Mesenchymal stem cell (in vitro differentiated cells and primary cell): ENCODE results near the gene GPR158.

ENCODE experiments used
- DNase-seq: peaks from one replicate; pipeline ENCODE4 v3.0.0-alpha.2; 2013
- H2AFZ ChIP-seq: one replicate; pipeline ENCODE4 v1.6.1; 2013; ENCODE audit warnings: low read depth, mild to moderate bottlenecking, control low read depth, inconsistent platforms, low read length, moderate library complexity
- H2AK5ac ChIP-seq: 2 replicates; pipeline ENCODE4 v1.6.1; 2013; ENCODE audit warnings: low read length, moderate library complexity, mild to moderate bottlenecking, inconsistent platforms; ENCODE audit not compliant: severe bottlenecking
- H2BK120ac ChIP-seq: one replicate; pipeline ENCODE4 v1.6.1; 2013; ENCODE audit warnings: low read depth, mild to moderate bottlenecking, inconsistent platforms, low read length, moderate library complexity
- H2BK12ac ChIP-seq, 2 experiments: one replicate each; pipeline ENCODE4 v1.6.1; 2013; ENCODE audit warnings: inconsistent platforms in 2 of 2, low read length in 2 of 2, mild to moderate bottlenecking in 2 of 2, moderate library complexity in 2 of 2, control low read depth in 1 of 2
- H2BK15ac ChIP-seq: one replicate; pipeline ENCODE4 v1.6.1; 2013; ENCODE audit warnings: mild to moderate bottlenecking, low read depth, inconsistent platforms; ENCODE audit not compliant: poor library complexity, severe bottlenecking
- H2BK5ac ChIP-seq: 2 replicates; pipeline ENCODE4 v1.6.1; 2013; ENCODE audit warnings: low read depth, mild to moderate bottlenecking, low read length, control low read depth, inconsistent platforms; ENCODE audit not compliant: poor library complexity, severe bottlenecking
- H3K14ac ChIP-seq, 2 experiments: one replicate each; pipeline ENCODE4 v1.6.1; 2013; ENCODE audit warnings: inconsistent platforms in 2 of 2, low read length in 2 of 2, control low read depth in 1 of 2, mild to moderate bottlenecking in 1 of 2, moderate library complexity in 1 of 2
- H3K18ac ChIP-seq, 2 experiments: one replicate each; pipeline ENCODE4 v1.6.1; 2013; ENCODE audit warnings: inconsistent platforms in 2 of 2, low read length in 2 of 2, control low read depth in 1 of 2, low read depth in 1 of 2, mild to moderate bottlenecking in 1 of 2
- H3K23ac ChIP-seq, 2 experiments: one replicate each; pipeline ENCODE4 v1.6.1; 2013; ENCODE audit warnings: inconsistent platforms in 2 of 2, low read length in 2 of 2, mild to moderate bottlenecking in 2 of 2, moderate library complexity in 2 of 2, control low read depth in 1 of 2
- H3K27ac ChIP-seq: 2 replicates; pipeline ENCODE4 v1.5.1; 2013; ENCODE audit warnings: mild to moderate bottlenecking, moderate library complexity, low read length, control low read depth, inconsistent platforms; ENCODE audit not compliant: poor library complexity, severe bottlenecking
- H3K27me3 ChIP-seq, 2 experiments: 2 replicates each; pipeline versions ENCODE4 v1.6.1 to v1.7.0; 2013; ENCODE audit warnings: low read length in 2 of 2, mild to moderate bottlenecking in 2 of 2, moderate library complexity in 2 of 2, control low read depth in 1 of 2, inconsistent platforms in 1 of 2; ENCODE audit not compliant: control insufficient read depth in 1 of 2, insufficient read depth in 1 of 2
- H3K36me3 ChIP-seq, 2 experiments: 2 replicates each; pipeline versions ENCODE4 v1.6.1 to v1.7.0; 2013; ENCODE audit warnings: low read length in 2 of 2, control low read depth in 1 of 2, inconsistent platforms in 1 of 2, low read depth in 1 of 2, mild to moderate bottlenecking in 1 of 2; ENCODE audit not compliant: insufficient read depth in 2 of 2, control insufficient read depth in 1 of 2
- H3K4ac ChIP-seq, 2 experiments: one replicate each; pipeline ENCODE4 v1.6.1; 2013; ENCODE audit warnings: inconsistent platforms in 2 of 2, low read length in 2 of 2, mild to moderate bottlenecking in 2 of 2, moderate library complexity in 2 of 2, control low read depth in 1 of 2, low read depth in 1 of 2
- H3K4me1 ChIP-seq: 2 replicates; pipeline ENCODE4 v1.6.1; 2013; ENCODE audit warnings: low read depth, low read length, control low read depth; ENCODE audit not compliant: control insufficient read depth, insufficient read depth
- H3K4me2 ChIP-seq: 2 replicates; pipeline ENCODE4 v1.6.1; 2013; ENCODE audit warnings: low read length, mild to moderate bottlenecking, inconsistent platforms; ENCODE audit not compliant: poor library complexity, severe bottlenecking
- H3K4me3 ChIP-seq, 2 experiments: 2 replicates each; pipeline versions ENCODE4 v1.5.1 to v1.7.0; 2013; ENCODE audit warnings: low read length in 2 of 2, mild to moderate bottlenecking in 2 of 2, control low read depth in 1 of 2, low read depth in 1 of 2; ENCODE audit not compliant: insufficient read depth in 1 of 2
- H3K79me1 ChIP-seq: replicated peaks from 2 replicates; pipeline ENCODE4 v1.6.1; 2013; ENCODE audit warnings: mild to moderate bottlenecking, control low read depth, low read length, inconsistent platforms; ENCODE audit not compliant: poor library complexity, severe bottlenecking
- H3K9ac ChIP-seq: 2 replicates; pipeline ENCODE4 v1.7.0; 2013; ENCODE audit warnings: mild to moderate bottlenecking, low read length, moderate library complexity
- H3K9me3 ChIP-seq: 2 replicates; pipeline ENCODE4 v1.7.0; 2013; ENCODE audit warnings: mild to moderate bottlenecking, low read length; ENCODE audit not compliant: control insufficient read depth
- H4K8ac ChIP-seq: one replicate; pipeline ENCODE4 v1.6.1; 2013; ENCODE audit warnings: inconsistent platforms, mild to moderate bottlenecking, low read length, moderate library complexity
- H4K91ac ChIP-seq: one replicate; pipeline ENCODE4 v1.6.1; 2013; ENCODE audit warnings: mild to moderate bottlenecking, low read length, inconsistent platforms
- WGBS: methylation state at CpG from one replicate; pipeline ENCODE4 v1.1.7; 2013; ENCODE audit warnings: mixed read lengths; 5-methylcytosine and 5-hydroxymethylcytosine counted together

Gene GPR158

GRCh38 chr10:25578061-25578460 is 403.3 kb downstream of the GPR158 start:
- Histone ChIP-seq H3K4me1 (no peaks in the 10 kb centered on the region), H3K9ac (no peak overlapping the region), H4K91ac (no peak overlapping the region), H3K36me3 (no peaks in the 10 kb centered on the region), H4K8ac (no peak overlapping the region), H2BK120ac (no peak overlapping the region), H3K23ac (no peak overlapping the region), H2AK5ac (no peak overlapping the region), H2BK15ac (no peak overlapping the region), H3K27ac (no peak overlapping the region), H3K9me3 (no peaks in the 10 kb centered on the region), H3K4me2 (no peak overlapping the region), H3K4me3 (no peak overlapping the region), H3K79me1 (no peaks in the 10 kb centered on the region), H2BK12ac (no peak overlapping the region), H3K4ac (no peak overlapping the region), H2BK5ac (no peak overlapping the region), H3K18ac (no peak overlapping the region), H3K27me3 (no peaks in the 10 kb centered on the region), H2AFZ (no peak overlapping the region), H3K14ac (no peak overlapping the region)
- WGBS = 88% methylated on average over 4 of the region's 4 CpGs
- DNase-seq = no peak

GRCh38 chr10:25582961-25583360 is 408.2 kb downstream of the GPR158 start:
- H2AFZ ChIP-seq = no peak overlapping the region
- no peak for DNase-seq
- no peak overlapping the region for H3K4me2 ChIP-seq

GRCh38 chr10:25600651-25601050 is 425.9 kb downstream of the GPR158 start:
- Histone ChIP-seq H3K79me1 (no peaks in the 10 kb centered on the region), H2BK5ac (no peak overlapping the region), H3K27ac (no peak overlapping the region), H3K18ac (no peak overlapping the region), H3K36me3 (no peaks in the 10 kb centered on the region), H4K8ac (no peak overlapping the region), H3K4me1 (no peaks in the 10 kb centered on the region), H3K4ac (no peak overlapping the region), H3K27me3 (no peaks in the 10 kb centered on the region), H2BK120ac (no peak overlapping the region), H2BK12ac (no peak overlapping the region), H3K9me3 (no peaks in the 10 kb centered on the region), H3K9ac (no peak overlapping the region), H3K14ac (no peak overlapping the region), H3K4me2 (no peak overlapping the region), H3K23ac (no peak overlapping the region), H2AK5ac (no peak overlapping the region), H2BK15ac (no peak overlapping the region), H4K91ac (no peak overlapping the region), H3K4me3 (no peak overlapping the region), H2AFZ (no peak overlapping the region)
- DNase-seq = no peak
- 71% methylated on average over 4 of the region's 4 CpGs for WGBS

More at GRCh38 chr10:25582961-25583360, 408.2 kb downstream of the GPR158 start:
- Histone ChIP-seq H3K27me3 (no peaks in the 10 kb centered on the region), H2AK5ac (no peak overlapping the region), H3K14ac (no peak overlapping the region), H3K9me3 (peaks cover 4% of the 10 kb centered on the region), H3K36me3 (no peaks in the 10 kb centered on the region), H3K23ac (no peak overlapping the region), H2BK12ac (no peak overlapping the region), H2BK15ac (no peak overlapping the region), H2BK120ac (no peak overlapping the region), H2BK5ac (no peak overlapping the region), H4K91ac (no peak overlapping the region), H3K79me1 (no peaks in the 10 kb centered on the region), H3K4me3 (no peak overlapping the region), H3K18ac (no peak overlapping the region), H3K4ac (no peak overlapping the region), H4K8ac (no peak overlapping the region), H3K27ac (no peak overlapping the region), H3K9ac (no peak overlapping the region), H3K4me1 (no peaks in the 10 kb centered on the region)
- 80% methylated on average over 6 of the region's 6 CpGs for whole genome bisulfite sequencing

GRCh38 chr10:25604591-25604990 is 429.8 kb downstream of the GPR158 start:
- no peak overlapping the region for H3K27ac ChIP-seq
- H2BK15ac ChIP-seq = no peak overlapping the region
- H2AFZ ChIP-seq = no peak overlapping the region
- H3K4me3 ChIP-seq = no peak overlapping the region
- no peaks in the 10 kb centered on the region for H3K79me1 ChIP-seq
- no peak overlapping the region for H2BK5ac ChIP-seq
- H2BK12ac ChIP-seq = no peak overlapping the region
- no peak overlapping the region for H3K23ac ChIP-seq
- no peak overlapping the region for H4K91ac ChIP-seq
- H3K4me1 ChIP-seq = no peaks in the 10 kb centered on the region
- no peak overlapping the region for H3K9ac ChIP-seq
- WGBS = 63% methylated on average over 3 of the region's 4 CpGs
- H3K18ac ChIP-seq = no peak overlapping the region
- H3K14ac ChIP-seq = no peak overlapping the region
- no peak overlapping the region for H3K4ac ChIP-seq
- no peak overlapping the region for H4K8ac ChIP-seq
- no peak overlapping the region for H2BK120ac ChIP-seq
- no peak for DNase-seq
- no peaks in the 10 kb centered on the region for H3K9me3 ChIP-seq
- no peaks in the 10 kb centered on the region for H3K36me3 ChIP-seq
- no peak overlapping the region for H3K4me2 ChIP-seq
- H3K27me3 ChIP-seq = no peaks in the 10 kb centered on the region
- H2AK5ac ChIP-seq = no peak overlapping the region
